Measurements from ENCODE around the gene CDK14. TPM values are rescaled to one million over a fixed set of nuclear protein-coding genes. Genes with fewer than 3 reads are reported as not detected.

The CDK14 gene
- total and polyA plus RNA-seq, 2 donors (not counting 1 experiment from before 2014, with no cell fraction given): 42.1 to 167 TPM

DNA sequence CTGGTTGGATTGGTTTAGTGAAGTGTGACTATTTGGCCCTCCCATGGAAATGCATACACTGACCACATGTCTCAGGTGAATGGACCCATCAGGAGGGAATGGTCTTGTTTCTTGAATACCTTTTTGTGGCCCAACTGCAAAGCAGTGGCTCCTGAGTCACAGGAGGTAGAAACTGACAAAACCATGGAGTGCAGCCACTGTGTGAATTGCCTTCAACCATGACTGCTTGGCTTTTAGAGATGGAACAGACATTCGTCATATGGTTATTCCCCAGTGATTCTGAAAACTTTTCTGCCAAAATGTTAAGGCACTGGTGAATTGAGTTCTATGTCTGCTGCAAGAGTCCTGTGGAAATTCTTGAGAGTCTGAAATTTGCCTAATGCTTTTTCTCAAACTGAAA is 64.7 kb downstream of the CDK14 start:
- Histone ChIP-seq H3K4me3 (ENCODE audit: control extremely low read depth in 1 of 5, extremely low read depth in 1 of 5, insufficient read depth in 1 of 5, low read depth in 2 of 5, low read length in 4 of 5) (no peak overlapping the region), H3K9me3 (ENCODE audit: control extremely low read depth in 1 of 3, control insufficient read depth in 2 of 3, insufficient read depth in 1 of 3, low read length in 2 of 3) (peaks cover 0 to 2% (median 0%) of the 10 kb centered on the region in 3 donors), H3K9ac (ENCODE audit: low read length) (no peak overlapping the region), H3K27ac (ENCODE audit: low read length in 2 of 2) (no peak overlapping the region), H3K36me3 (replicated peaks in 1 of 2; ENCODE audit: control extremely low read depth in 1 of 2, control insufficient read depth in 1 of 2, extremely low read depth in 1 of 2, insufficient read depth in 2 of 2, low read length in 1 of 2) (no peaks in the 10 kb centered on the region), H3K79me2 (ENCODE audit: control insufficient read depth, insufficient read depth, low read length) (peaks cover 65% of the 10 kb centered on the region), H3K4me1 (ENCODE audit: control insufficient read depth in 2 of 2, insufficient read depth in 2 of 2, low read length in 2 of 2) (peaks cover 27 to 31% of the 10 kb centered on the region in 2 donors), H4K20me1 (ENCODE audit: control insufficient read depth, insufficient read depth, low read length, poor library complexity, severe bottlenecking) (peaks cover under 1% of the 10 kb centered on the region), H3K27me3 (replicated peaks in 1 of 4; ENCODE audit: control extremely low read depth in 1 of 4, control insufficient read depth in 3 of 4, insufficient read depth in 4 of 4, low read length in 3 of 4) (no peaks in the 10 kb centered on the region), H2AFZ (ENCODE audit: insufficient read depth, low read depth, low read length, poor library complexity, severe bottlenecking) (no peak overlapping the region), H3K4me2 (replicated peaks; ENCODE audit: low read depth, low read length, poor library complexity, severe bottlenecking) (no peak overlapping the region)
- H3K27me3 Mint-ChIP-seq: no peaks in the 10 kb centered on the region
- 13% methylated on average over 1 of the region's 1 CpG for WGBS (ENCODE audit: insufficient coverage)
- no peak overlapping the region for H3K4me3 Mint-ChIP-seq
- DNase-seq (no peak), ATAC-seq (ENCODE audit: low read depth) (no peak)
- no peak for TF ChIP-seq EZH2 (IDR thresholded peaks at IDR 0.05; ENCODE audit: borderline replicate concordance, insufficient read depth, low read depth, low read length, poor library complexity, severe bottlenecking)
- TF ChIP-seq, protein P1, sequence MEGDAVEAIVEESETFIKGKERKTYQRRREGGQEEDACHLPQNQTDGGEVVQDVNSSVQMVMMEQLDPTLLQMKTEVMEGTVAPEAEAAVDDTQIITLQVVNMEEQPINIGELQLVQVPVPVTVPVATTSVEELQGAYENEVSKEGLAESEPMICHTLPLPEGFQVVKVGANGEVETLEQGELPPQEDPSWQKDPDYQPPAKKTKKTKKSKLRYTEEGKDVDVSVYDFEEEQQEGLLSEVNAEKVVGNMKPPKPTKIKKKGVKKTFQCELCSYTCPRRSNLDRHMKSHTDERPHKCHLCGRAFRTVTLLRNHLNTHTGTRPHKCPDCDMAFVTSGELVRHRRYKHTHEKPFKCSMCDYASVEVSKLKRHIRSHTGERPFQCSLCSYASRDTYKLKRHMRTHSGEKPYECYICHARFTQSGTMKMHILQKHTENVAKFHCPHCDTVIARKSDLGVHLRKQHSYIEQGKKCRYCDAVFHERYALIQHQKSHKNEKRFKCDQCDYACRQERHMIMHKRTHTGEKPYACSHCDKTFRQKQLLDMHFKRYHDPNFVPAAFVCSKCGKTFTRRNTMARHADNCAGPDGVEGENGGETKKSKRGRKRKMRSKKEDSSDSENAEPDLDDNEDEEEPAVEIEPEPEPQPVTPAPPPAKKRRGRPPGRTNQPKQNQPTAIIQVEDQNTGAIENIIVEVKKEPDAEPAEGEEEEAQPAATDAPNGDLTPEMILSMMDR (IDR thresholded peaks at IDR 0.05): no peak
- POLR2A ChIA-PET: no interaction called here
- H3K27ac Mint-ChIP-seq: no peak overlapping the region
- H3K9me3 Mint-ChIP-seq (ENCODE audit: insufficient read depth): no peaks in the 10 kb centered on the region
- CTCF ChIA-PET: no interaction called here
- intact Hi-C loops (cut with micrococcal nuclease): loop anchor here (5.0 kb wide), 1 partner anchor 41 kb away; no protein-coding TSS in a partner anchor
- peaks cover 42% of the 10 kb centered on the region for H3K4me1 Mint-ChIP-seq

DNA sequence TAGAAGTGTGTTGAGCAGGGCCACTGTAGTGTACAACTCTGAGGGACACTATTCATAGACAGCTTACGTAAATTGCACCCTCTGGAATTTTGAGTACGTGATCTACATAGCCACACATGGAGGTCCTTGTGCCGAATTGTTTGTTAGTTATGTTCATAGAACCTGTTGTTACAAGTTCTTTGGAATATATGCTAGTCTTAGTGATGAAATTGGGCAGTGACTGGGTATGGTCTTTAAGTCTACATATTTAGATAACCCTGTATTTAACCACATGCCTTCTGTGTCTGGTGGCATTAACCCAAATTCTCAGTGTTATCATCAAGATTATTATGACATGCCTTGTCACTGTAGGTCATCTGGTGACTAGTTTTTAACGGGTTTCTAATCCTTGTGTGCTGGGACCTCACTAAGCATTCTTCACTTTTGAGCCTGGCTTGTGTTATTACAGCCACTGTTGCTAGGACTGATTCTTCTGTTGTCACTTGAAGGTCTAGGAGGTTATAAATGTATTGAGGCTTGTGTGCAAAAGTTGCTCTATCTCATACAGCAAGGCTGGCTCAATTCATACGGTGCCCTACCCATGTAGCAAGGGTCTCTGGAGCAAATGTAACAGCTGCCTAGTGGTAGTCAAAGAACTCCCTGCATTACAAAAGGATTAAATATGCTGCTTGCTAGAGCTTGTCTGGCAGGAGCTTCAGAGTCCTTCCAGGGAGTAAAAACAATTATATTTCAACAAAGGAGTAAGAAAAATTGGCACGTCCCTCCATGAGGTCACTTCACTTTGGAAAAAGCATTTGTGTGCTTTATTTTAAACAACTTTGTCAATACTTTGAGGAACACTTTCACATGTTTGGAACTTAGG is 65.4 kb downstream of the CDK14 start:
- 86% methylated on average over 1 of the region's 6 CpGs for WGBS (ENCODE audit: insufficient coverage)
- Mint-ChIP-seq H3K4me3 (no peak overlapping the region), H3K9me3 (ENCODE audit: insufficient read depth) (no peaks in the 10 kb centered on the region), H3K4me1 (peaks cover 35% of the 10 kb centered on the region), H3K27ac (no peak overlapping the region), H3K27me3 (no peaks in the 10 kb centered on the region)
- intact Hi-C loops (cut with micrococcal nuclease): loop anchor here (5.0 kb wide), 1 partner anchor 41 kb away; no protein-coding TSS in a partner anchor
- Histone ChIP-seq H3K4me2 (replicated peaks; ENCODE audit: low read depth, low read length, poor library complexity, severe bottlenecking) (no peak overlapping the region), H3K36me3 (replicated peaks in 1 of 2; ENCODE audit: control extremely low read depth in 1 of 2, control insufficient read depth in 1 of 2, extremely low read depth in 1 of 2, insufficient read depth in 2 of 2, low read length in 1 of 2) (no peaks in the 10 kb centered on the region), H3K9ac (ENCODE audit: low read length) (no peak overlapping the region), H3K27me3 (replicated peaks in 1 of 4; ENCODE audit: control extremely low read depth in 1 of 4, control insufficient read depth in 3 of 4, insufficient read depth in 4 of 4, low read length in 3 of 4) (no peaks in the 10 kb centered on the region), H3K79me2 (ENCODE audit: control insufficient read depth, insufficient read depth, low read length) (peaks cover 72% of the 10 kb centered on the region), H3K4me3 (ENCODE audit: control extremely low read depth in 1 of 5, extremely low read depth in 1 of 5, insufficient read depth in 1 of 5, low read depth in 2 of 5, low read length in 4 of 5) (no peak overlapping the region), H4K20me1 (ENCODE audit: control insufficient read depth, insufficient read depth, low read length, poor library complexity, severe bottlenecking) (no peaks in the 10 kb centered on the region), H3K27ac (ENCODE audit: low read length in 2 of 2) (no peak overlapping the region), H2AFZ (ENCODE audit: insufficient read depth, low read depth, low read length, poor library complexity, severe bottlenecking) (no peak overlapping the region), H3K9me3 (ENCODE audit: control extremely low read depth in 1 of 3, control insufficient read depth in 2 of 3, insufficient read depth in 1 of 3, low read length in 2 of 3) (peaks cover 0 to 2% (median 0%) of the 10 kb centered on the region in 3 donors), H3K4me1 (ENCODE audit: control insufficient read depth in 2 of 2, insufficient read depth in 2 of 2, low read length in 2 of 2) (peaks cover 20 to 25% of the 10 kb centered on the region in 2 donors)
- DNase-seq: no peak
- ATAC-seq (ENCODE audit: low read depth): no peak
- TF ChIP-seq, protein P1 (IDR thresholded peaks at IDR 0.05): no peak
- no peak for TF ChIP-seq EZH2 (IDR thresholded peaks at IDR 0.05; ENCODE audit: borderline replicate concordance, insufficient read depth, low read depth, low read length, poor library complexity, severe bottlenecking)
- CTCF ChIA-PET: interaction anchor here (1.2 kb wide), 1 partner anchor 9 kb away, joined by 5 read pairs; no protein-coding TSS in a partner anchor
- POLR2A ChIA-PET: no interaction called here
